Cortex of kidney (tissue), 1 donor: ENCODE measurements around the gene EID3.
"Not testable (repeated sequence)": the region's sequence is repeated elsewhere in the genome, so short reads cannot be mapped to it uniquely, and the experiment has no call there.

Source experiments
- DNase-seq: peaks from one replicate; lab custom pipeline; 2025; lab: John Stamatoyannopoulos, UW

Gene EID3

DNA sequence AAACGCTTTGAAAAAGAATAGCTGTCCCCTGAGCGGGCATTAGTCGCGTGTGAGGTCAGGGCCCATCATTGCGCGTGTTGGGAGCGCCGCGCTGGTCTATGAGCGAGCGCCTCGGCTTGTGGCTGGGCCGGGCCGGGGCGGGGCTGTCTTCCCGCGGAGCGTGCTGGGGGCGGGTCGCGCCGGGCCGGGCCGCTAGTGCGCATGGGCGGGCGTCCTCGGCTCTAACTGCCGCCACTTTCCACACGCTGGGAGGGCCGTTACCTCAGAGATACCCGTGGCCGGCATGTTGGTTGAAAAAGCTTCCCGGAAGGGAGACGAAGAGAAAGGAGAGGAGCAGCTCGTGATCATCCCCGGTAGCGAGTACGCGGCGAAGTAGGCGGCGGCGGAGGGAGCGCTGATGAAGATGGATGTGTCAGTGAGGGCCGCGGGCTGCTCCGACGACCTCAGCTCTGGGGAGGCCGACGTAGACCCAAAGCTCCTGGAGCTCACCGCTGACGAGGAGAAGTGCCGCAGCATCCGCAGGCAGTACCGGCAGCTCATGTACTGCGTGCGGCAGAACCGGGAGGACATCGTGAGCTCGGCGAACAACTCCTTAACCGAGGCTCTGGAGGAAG is at the start of gene EID3:
TSS of gene EID3 (plus strand) at position 202 of the 614 bp plus-strand sequence. CDS start at position 398, 196 bp downstream.
- peak; percentile 21 for DNase-seq

DNA sequence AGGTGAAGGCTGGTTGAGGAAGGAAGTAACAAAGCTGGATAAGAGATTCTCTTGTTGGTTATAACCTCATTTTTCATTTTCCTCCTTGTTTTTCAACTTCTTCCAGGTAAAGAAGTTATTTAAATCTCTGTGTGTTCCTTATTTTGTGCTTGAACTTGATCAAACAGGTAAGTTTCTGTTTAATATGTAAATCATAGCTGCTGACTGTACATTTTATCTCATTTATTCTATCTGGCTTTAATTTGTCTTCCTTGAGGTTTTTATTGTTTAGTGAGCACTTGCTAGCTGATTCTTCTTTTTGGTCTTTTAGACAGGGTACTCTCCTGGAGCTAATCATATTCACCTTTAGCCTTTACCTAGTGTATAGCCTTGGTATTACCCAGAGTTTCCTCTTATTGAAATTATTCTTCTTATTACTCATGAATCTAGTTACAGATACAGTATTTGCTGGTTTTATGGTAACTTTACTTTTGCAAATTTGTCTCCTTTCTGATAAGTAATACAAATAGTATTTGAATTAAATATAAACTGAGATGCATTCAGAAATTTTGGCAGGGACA is 45.5 kb upstream of the EID3 start:
- no peak for DNase-seq

DNA sequence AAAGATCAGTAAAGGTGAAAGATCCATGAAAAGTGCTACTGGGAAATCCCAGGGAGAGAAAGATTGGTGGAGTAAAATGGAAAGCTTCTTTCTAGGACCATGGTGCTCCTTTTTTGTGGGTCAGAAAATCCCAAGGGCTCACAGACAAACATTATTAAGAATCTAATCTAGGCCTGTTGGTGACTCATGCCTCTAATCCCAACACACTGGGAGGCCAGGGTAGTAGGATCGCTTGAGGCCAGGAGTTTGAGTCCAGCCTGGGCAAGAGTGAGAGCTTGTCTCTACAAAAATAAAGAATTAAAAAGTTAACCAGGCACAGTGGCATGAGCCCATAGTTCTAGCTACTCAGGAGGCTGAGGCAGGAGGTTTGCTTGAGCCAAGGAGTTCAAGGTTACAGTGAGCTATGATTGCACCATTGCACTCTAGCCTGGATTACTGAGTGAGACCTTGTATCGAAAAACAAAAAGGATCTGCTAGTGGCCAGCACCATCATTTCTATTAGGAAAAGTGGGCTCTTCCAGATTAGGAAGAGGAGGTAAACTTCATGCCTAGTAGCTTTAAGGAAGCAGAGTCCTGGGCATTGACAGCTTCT is 45.0 kb upstream of the EID3 start:
- DNase-seq, result no peak

GRCh38 chr12:104263026-104263425 is 40.5 kb upstream of the EID3 start:
- no peak for DNase-seq

GRCh38 chr12:104263580-104264358 is 39.8 kb upstream of the EID3 start:
- DNase-seq, result no peak

- DNase-seq, result not testable (repeated sequence)
Observed at GRCh38 chr12:104265436-104265835, 38.1 kb upstream of the EID3 start.

DNA sequence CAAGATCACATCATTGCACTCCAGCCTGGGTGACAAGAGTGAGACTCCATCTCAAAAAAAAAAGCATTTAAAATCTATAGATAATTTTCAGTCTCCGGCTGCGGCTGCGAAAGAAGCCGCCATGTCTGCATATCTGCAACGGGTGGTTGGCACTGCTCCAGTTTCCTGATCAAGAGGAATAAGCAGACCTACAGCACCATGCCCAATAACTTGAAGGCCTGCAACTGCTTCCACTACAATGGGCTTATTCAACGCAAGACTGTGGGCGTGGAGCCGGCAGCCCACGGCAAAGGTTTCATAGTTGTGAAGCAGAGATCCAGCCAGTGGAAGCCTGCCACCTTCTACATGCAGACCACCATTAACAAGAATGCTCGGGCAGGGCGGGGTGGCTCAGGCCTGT is 30.6 kb upstream of the EID3 start:
- DNase-seq, result no peak

GRCh38 chr12:104273503-104273902 is 30.0 kb upstream of the EID3 start:
- DNase-seq, result no peak

DNA sequence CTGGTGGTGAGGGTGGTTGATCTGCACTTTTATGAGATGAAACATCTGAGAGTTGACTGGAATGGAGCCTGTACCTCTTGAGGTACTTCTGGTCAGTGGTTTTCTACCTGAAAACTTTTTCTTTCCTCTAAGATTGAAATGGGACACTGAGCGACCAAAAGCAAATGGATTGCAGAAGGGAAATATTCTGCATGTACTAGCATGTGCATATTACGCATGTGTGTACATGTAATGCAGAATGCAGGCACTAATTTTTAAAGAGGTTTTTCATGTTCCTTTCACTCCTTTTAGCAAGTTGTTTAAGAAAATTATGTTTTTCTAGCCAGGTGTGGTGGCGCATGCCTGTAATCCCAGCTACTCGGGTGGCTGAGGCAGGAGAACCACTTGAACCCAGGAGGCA is 28.7 kb upstream of the EID3 start:
- DNase-seq, result no peak

DNA sequence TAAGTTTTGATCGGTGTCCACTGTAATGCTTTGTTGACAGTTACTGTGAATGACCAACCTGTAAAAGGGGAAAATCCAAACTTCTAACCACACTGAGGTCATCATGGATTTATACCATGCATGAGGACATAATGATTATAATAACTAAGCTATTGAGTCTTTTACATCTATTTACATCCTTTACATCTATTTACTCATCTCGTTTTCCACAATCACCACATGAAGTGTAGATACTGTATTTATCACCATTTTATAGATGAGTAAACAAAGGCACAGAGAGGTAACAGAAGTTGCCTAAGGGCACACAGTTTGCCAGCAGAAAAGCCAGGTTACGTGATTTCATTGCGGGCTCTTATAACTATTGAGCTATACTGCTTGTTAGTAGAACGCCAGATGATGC is 27.9 kb upstream of the EID3 start:
- no peak for DNase-seq

- no peak for DNase-seq
Observed at GRCh38 chr12:104276273-104277131, 27.0 kb upstream of the EID3 start.

GRCh38 chr12:104279164-104279563 is 24.4 kb upstream of the EID3 start:
- no peak for DNase-seq

GRCh38 chr12:104280111-104280510 is 23.4 kb upstream of the EID3 start:
- DNase-seq, result no peak

- no peak for DNase-seq
Observed at GRCh38 chr12:104280717-104281458, 22.7 kb upstream of the EID3 start.

GRCh38 chr12:104281636-104282035 is 21.9 kb upstream of the EID3 start:
- no peak for DNase-seq

DNA sequence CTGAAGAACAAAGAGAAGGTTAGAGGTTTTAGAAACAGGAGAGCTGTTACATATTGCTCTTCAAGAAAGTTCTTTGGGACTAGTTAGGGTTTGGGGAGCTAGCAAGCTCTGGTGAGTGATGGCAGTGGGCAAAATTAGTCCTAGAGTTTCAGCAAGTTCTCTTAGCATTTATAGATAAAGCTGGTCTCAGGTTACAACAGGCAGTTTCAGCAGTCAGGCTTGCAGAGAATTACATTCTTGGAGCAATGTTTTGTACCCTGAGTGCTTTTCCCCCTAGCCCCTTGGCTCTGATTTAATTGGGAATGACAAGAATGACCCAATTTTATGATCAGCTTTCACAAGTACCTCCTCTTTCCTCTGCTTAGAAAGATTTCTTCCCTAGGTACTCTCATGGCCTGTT is 21.4 kb upstream of the EID3 start:
- DNase-seq, result no peak

DNA sequence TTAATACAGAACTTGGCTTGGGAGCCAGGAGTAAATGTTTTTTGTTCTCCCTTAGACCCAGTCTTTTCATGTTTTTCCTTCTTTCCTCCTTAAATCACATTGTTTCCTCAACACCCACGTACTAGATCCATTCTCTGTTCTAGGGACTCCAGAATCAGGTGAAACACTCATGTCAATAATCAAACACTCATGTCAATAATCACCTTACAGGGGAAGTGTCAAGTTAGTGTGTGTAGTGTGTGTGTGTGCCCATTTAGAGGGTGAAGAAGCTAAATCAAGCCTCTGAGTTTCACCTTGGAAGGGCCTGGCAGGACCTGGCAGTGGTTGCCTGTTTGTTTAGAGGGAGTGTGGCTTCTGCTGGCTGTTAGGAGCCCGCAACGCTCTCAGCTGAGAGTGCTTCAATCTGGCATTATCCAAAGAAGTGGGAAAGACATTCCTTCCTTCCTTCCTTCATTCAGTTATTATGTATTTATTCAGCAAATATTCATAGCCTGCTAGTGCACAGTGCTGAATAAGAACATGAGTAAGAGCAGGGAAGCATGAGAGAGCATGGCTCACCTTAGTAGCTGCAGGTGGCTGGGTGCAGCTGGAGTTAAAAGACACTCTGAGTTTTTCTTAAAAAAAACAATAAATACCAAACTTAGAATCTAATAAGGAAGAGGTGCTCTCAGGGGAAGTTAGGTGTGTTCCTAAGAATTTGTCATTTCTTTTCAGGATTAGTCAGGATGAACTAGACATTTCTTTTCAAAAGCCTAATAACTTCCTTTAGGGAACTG is 17.6 kb upstream of the EID3 start:
- DNase-seq, result no peak

DNA sequence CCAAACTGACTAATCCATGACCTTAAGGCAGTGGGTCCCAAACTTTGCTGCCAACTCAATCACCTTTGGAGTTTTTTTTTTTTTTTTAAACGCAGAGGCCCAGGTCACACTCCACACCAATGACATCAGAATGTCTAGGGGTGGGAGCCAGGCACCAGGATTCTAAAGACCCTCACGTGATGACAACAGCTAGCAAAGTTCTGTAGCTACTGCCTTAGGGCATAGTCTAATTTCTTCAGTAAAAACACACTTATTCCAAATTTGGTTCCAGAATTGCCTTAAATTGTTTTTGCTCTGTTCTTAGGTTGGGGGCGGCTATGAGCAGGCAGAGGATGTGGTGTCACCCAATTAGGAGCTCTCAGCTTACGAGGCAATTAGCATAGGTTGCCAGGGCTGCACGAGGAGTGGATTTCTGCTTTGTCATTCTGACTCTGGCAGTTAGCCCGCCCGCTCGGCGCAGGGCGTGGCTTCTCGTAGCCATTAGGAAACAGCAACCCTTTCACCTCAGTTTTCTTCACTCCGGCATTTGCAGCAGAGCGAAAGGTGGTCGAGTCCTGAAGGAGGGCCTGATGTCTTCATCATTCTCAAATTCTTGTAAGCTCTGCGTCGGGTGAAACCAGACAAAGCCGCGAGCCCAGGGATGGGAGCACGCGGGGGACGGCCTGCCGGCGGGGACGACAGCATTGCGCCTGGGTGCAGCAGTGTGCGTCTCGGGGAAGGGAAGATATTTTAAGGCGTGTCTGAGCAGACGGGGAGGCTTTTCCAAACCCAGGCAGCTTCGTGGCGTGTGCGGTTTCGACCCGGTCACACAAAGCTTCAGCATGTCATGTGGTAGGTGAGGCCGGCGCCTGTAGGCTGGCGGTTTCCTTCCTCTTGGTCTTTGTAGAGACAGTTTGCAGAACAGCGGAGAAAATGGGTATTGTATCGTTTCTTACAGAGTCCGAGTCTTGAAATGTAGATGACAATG is 16.7 kb upstream of the EID3 start:
- DNase-seq, result no peak

DNA sequence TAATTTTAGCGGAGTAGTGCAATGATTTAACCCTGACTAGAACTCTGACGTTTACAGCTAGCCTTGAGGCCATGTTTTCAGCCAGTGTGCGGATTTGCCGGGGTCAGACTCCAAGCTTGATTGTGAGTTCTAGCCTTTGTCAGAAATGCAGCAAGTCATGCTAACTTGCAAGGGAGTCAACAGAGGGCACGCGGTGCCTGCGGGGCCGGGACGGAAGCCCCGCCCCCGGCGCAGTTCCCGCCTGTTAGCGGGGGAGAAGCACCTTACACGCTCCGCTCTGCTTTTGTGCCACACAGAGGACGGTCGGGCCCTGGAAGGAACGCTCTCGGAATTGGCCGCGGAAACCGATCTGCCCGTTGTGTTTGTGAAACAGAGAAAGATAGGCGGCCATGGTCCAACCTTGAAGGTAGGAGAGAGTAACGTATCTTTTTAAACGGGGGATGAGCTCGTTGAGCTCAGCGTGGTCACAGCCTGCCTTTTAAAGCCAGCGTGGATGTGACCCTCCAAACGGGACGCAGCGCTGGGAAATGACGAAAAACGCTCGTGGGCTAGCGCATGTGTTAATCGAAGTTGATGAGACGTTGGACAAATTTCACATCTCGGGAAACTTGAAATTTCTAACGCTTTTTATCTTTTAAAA is 14.8 kb upstream of the EID3 start:
- peak; percentile 21 for DNase-seq
